CD4-positive, alpha-beta T cell treated with Interleukin-2 at 100 ng/mL for 4 hours (primary cell): ENCODE data around the gene SLC3A2.
"Not testable (repeated sequence)": the region's sequence is repeated elsewhere in the genome, so short reads cannot be mapped to it uniquely, and the experiment has no call there.

ENCODE experiments used
- DNase-seq: peaks from one replicate; pipeline ENCODE4 v3.0.0-alpha.2; 2020; ENCODE audit warnings: low spot score

SLC3A2 gene

DNA sequence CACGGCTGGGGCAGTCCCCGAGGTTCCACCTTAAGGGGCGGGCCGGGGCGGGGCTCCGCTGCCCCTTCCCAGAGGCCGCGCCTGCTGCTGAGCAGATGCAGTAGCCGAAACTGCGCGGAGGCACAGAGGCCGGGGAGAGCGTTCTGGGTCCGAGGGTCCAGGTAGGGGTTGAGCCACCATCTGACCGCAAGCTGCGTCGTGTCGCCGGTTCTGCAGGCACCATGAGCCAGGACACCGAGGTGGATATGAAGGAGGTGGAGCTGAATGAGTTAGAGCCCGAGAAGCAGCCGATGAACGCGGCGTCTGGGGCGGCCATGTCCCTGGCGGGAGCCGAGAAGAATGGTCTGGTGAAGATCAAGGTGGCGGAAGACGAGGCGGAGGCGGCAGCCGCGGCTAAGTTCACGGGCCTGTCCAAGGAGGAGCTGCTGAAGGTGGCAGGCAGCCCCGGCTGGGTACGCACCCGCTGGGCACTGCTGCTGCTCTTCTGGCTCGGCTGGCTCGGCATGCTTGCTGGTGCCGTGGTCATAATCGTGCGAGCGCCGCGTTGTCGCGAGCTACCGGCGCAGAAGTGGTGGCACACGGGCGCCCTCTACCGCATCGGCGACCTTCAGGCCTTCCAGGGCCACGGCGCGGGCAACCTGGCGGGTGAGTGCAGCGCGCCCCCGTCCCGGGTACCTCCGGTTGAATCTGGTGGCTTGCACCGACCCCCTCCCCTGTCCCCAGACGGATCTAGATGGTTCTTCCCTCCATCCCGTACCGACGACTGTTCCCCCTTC, at the start of gene SLC3A2:
Gene SLC3A2, plus strand, starts transcription at position 94 of the 776 bp plus-strand sequence. Its CDS starts 128 bp downstream, at position 222.
- DNase-seq: peak; percentile 83

GRCh38 chr11:62830904-62831519, 49.7 kb upstream of the SLC3A2 start:
- DNase-seq: no peak

GRCh38 chr11:62831520-62832335, 49.0 kb upstream of the SLC3A2 start, which contains the start of gene STX5:
TSS of gene STX5 (minus strand) at chr11:62832051. CDS start at chr11:62831243, 808 bp downstream.
- peak; percentile 100 for DNase-seq

GRCh38 chr11:62832336-62833234, 48.1 kb upstream of the SLC3A2 start, which contains the start of gene TEX54:
TSS of gene TEX54 (minus strand) at chr11:62832841.
- no peak for DNase-seq

DNA sequence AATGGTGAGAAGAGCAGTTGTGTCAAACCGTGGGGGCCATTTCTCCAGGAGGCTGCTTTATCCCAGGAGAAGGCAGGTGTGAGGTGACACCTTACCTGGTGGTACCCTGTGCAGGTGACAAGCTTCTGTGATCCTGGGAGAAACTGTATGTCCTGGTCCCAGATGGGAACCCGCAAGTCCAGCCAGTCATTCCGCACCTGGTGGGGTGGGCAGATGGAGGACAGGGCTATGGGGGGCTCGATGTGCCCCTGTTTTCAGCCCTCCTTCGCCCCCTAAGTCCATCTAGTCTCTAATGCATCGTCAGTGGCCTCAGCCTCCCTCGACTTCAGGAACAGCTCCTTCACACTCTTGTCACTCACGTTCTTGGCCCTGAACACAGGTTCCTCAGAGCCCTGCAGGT, 45.4 kb upstream of the SLC3A2 start:
- no peak for DNase-seq

- DNase-seq: peak; percentile 94
Measured at GRCh38 chr11:62839050-62839945, 41.4 kb upstream of the SLC3A2 start, which contains the start of gene WDR74. TSS of gene WDR74 (minus strand) at chr11:62839590. CDS start at chr11:62839570, 20 bp downstream.

- DNase-seq: peak; percentile 75
Measured at GRCh38 chr11:62840721-62841360, 39.9 kb upstream of the SLC3A2 start.

GRCh38 chr11:62841361-62842170, 39.1 kb upstream of the SLC3A2 start:
- DNase-seq: peak; percentile 93

DNA sequence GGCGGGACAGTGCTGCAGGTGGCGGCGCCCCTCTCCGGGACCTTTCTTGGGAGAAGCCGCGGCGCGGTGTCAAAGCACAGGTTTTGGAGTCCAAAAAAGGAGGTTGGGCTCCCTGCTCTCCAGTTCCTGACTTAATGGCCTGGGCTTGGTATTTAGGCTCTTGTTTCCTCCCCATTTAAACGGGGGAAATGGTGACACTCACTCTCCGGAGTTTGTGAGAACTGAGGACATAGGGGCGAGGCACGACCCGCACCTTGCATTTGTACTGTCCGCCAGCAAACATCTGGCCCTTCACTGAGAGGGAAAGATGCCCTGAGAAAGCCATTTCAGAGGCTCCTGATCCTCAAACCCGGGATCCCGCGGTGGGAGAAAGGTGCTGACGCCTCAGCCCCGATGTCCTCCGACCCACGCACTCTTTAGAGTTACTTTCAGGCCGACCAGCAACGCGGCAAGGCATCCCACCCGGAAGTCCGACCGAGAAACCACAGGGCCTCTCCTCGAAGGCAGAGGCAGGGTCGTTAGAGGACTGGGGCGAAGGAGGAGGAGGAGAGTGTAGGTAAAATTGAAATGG, 38.4 kb upstream of the SLC3A2 start:
- DNase-seq: peak; percentile 17

DNA sequence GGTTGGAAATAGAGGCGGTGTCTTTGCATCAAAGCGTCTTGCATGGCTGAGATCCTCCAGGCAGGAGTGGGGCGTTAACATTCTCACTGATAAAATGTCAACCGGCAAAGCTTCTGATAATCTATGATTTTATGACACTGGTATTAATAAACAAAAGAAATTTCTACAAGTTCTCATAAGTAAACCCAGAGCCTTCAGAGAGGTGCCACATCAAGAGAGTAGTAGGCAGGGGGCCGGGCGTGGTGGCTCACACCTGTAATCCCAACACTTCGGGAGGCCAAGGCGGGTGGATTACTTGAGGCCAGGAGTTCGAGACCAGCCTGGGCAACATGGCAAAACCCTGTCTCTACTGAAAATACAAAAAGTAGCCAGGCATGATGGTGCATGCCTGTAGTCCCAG, 37.8 kb upstream of the SLC3A2 start:
- DNase-seq: not testable (repeated sequence)

GRCh38 chr11:62843466-62843865, 37.2 kb upstream of the SLC3A2 start:
- no peak for DNase-seq

DNA sequence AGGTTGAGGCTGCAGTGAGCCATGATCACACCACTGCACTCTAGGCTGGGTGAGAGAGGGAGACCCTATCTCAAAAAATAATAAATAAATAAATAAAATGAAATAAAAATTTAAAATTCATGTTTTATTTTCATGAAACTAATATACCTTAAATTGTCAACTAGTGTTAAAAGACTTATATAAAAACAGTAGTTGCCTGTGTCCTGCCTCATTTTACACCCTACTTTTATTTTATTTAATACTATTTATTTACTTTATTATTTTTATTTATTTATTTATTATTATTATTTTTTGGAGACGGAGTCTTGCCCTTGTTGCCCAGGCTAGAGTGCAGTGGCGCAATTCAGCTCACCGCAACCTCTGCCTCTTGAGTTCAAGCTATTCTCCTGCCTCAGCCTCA, 36.5 kb upstream of the SLC3A2 start:
- no peak for DNase-seq

GRCh38 chr11:62846177-62846576, 34.5 kb upstream of the SLC3A2 start:
- no peak for DNase-seq

GRCh38 chr11:62847767-62848314, 32.9 kb upstream of the SLC3A2 start:
- no peak for DNase-seq

DNA sequence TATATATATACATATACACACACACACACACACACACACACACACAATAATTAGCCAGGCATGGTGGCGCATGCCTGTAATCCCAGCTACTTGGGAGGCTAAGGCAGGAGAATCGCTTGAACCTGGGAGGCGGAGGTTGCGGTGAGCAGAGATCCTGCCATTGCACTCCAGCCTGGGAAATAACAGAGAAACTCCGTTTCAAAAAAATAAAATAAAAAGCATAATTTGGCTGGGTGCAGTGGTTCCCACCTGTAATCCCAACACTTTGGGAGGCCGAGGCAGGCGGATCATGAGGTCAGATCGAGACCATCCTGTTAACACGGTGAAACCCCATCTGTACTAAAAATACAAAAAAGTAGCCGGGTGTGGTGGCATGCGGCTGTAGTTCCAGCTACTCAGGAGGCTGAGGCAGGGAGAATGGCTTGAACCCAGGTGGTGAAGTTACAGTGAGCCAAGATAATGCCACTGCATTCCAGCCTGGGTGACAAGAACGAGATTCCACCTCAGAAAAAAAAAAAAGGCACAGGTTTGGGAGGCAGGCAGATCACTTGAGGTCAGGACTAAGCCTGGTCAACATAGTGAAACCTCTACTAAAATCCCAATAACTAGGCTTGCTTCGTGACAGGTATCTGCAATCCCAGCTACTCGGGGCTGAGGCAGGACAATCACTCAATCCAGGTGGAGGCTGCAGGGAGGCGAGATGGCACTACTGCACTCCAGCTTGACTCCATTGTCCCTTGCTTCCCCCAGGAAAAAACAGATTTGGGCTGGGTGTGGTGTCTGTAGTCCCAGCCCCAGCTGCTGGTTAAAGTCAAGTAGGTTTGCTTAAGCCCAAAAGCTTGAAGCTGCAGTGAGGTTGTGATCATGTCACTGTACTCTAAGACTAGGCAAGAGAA, 29.5 kb upstream of the SLC3A2 start:
- DNase-seq: no peak

DNA sequence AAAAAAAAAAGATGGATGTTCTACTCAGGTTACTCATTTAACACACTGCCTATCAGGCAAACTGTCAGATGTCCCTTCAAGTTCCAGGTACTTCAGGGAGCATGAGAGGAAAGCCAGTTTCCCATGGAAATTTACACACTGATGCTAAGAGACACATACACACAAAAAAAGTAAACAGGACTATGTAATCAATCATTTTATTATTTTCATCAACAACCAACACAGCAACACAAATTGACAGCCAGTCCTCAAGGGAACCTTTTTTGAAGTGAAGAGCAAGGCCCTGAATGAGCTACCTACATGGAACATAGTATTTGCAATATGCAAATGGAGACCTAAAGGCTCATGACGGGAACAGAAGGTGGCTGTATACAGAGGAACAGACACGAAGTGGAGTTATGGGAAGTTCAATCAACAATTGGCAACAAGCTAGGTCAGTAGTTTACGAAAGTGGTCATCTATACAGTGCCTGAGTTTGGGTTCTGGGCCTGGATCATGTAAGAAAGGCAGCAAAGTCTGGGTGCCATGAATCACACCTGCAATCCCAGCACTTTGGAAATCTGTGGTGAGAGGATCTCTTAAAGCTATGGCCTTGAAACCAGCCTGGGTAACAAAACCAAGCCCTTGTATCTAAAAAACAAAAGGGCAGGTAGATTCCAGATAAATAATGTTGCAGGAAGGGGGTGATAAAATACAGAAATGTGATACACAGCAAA, 28.7 kb upstream of the SLC3A2 start:
- no peak for DNase-seq
